CD4-positive, alpha-beta T cell treated with Interleukin-4 for 4 hours (primary cell): Measurements from ENCODE around the gene PODNL1.

Experiments
- DNase-seq: peaks from one replicate; pipeline ENCODE4 v3.0.0-alpha.2; 2020

The PODNL1 gene

GRCh38 chr19:13887517-13887916 lies 50.7 kb downstream of the PODNL1 start:
- DNase-seq = no peak

- peak; percentile 68 for DNase-seq
Observed at GRCh38 chr19:13887018-13887436, 51.2 kb downstream of the PODNL1 start.

GRCh38 chr19:13885826-13886365 lies 52.3 kb downstream of the PODNL1 start:
- DNase-seq = no peak

GRCh38 chr19:13884726-13885591 lies 53.3 kb downstream of the PODNL1 start:
- no peak for DNase-seq

- DNase-seq = no peak
Observed at GRCh38 chr19:13883516-13884064, 54.6 kb downstream of the PODNL1 start.

GRCh38 chr19:13882836-13883235 lies 55.4 kb downstream of the PODNL1 start:
- no peak for DNase-seq

GRCh38 chr19:13882419-13882795 lies 55.8 kb downstream of the PODNL1 start:
- no peak for DNase-seq

- DNase-seq = peak; percentile 62
Observed at GRCh38 chr19:13881692-13882418, 56.4 kb downstream of the PODNL1 start.

GRCh38 chr19:13881251-13881691 lies 56.9 kb downstream of the PODNL1 start:
- DNase-seq = no peak
